ENCODE results near the gene JSRP1.

The JSRP1 gene

DNA sequence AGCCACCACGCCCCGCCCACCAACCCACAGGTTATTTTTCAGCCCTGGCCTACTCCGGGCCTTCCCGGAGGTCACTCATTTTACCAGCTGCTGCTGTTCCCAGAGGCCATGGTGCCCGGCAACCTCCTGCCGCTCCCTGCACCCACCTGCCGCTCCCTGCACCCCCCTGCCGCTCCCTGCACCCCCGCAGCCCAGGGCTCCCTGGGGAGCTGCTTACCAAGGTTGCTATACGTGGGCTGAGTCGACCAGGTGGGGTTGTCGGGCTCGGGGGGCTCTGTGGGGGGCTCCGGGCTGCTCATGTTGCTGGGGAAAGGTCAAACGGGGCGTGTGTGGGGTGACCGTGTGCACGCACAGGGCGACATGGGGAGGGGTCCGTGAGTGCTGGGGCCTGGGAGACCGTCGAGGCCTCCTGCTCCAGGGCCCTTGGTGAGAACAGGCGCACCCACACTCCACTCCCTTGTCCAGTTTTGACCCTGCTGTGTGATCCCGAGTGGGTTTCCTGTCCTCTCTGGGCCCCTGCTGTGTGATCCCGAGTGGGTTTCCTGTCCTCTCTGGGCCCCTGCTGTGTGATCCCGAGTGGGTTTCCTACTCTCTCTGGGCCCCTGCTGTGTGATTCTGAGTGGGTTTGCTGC, 24.5 kb upstream of the JSRP1 start:
- Histone ChIP-seq H3K9ac (ENCODE audit: low read depth, low read length) (no peak overlapping the region), H3K4me3 (ENCODE audit: low read length) (no peak overlapping the region), H3K4me1 (ENCODE audit: insufficient read depth, low read length) (no peaks in the 10 kb centered on the region), H3K27me3 (ENCODE audit: insufficient read depth, low read length) (peaks cover 19% of the 10 kb centered on the region), H3K9me3 (ENCODE audit: insufficient read depth, low read depth, low read length) (no peaks in the 10 kb centered on the region), H3K27ac (ENCODE audit: low read depth, low read length) (no peak overlapping the region), H3K36me3 (ENCODE audit: insufficient read depth, low read length) (no peaks in the 10 kb centered on the region)
- WGBS, result 83% methylated on average over 26 of the region's 26 CpGs

GRCh38 chr19:2278459-2279158, 22.4 kb upstream of the JSRP1 start:
- Histone ChIP-seq H3K4me3 (ENCODE audit: low read length) (no peak overlapping the region), H3K36me3 (ENCODE audit: insufficient read depth, low read length) (no peaks in the 10 kb centered on the region)
- 93% methylated on average over 33 of the region's 33 CpGs for WGBS

GRCh38 chr19:2277138-2277537, 20.9 kb upstream of the JSRP1 start:
- Histone ChIP-seq H3K27ac (ENCODE audit: low read depth, low read length) (no peak overlapping the region), H3K9me3 (ENCODE audit: insufficient read depth, low read depth, low read length) (no peaks in the 10 kb centered on the region), H3K9ac (ENCODE audit: low read depth, low read length) (no peak overlapping the region), H3K4me1 (ENCODE audit: insufficient read depth, low read length) (0 out of 2 replicates have a peak, but pooled peaks cover 10% of the 10 kb centered on the region), H3K36me3 (ENCODE audit: insufficient read depth, low read length) (peaks cover 11% of the 10 kb centered on the region), H3K27me3 (ENCODE audit: insufficient read depth, low read length) (peaks cover 6% of the 10 kb centered on the region), H3K4me3 (ENCODE audit: low read length) (no peak overlapping the region)
- 85% methylated on average over 9 of the region's 9 CpGs for WGBS

More at GRCh38 chr19:2278459-2279158, 22.4 kb upstream of the JSRP1 start:
- H3K4me1 ChIP-seq (ENCODE audit: insufficient read depth, low read length), result no peaks in the 10 kb centered on the region
- H3K9ac ChIP-seq (ENCODE audit: low read depth, low read length), result no peak overlapping the region
- no peak overlapping the region for H3K27ac ChIP-seq (ENCODE audit: low read depth, low read length)
- H3K27me3 ChIP-seq (ENCODE audit: insufficient read depth, low read length), result peaks cover 19% of the 10 kb centered on the region
- H3K9me3 ChIP-seq (ENCODE audit: insufficient read depth, low read depth, low read length), result no peaks in the 10 kb centered on the region

DNA sequence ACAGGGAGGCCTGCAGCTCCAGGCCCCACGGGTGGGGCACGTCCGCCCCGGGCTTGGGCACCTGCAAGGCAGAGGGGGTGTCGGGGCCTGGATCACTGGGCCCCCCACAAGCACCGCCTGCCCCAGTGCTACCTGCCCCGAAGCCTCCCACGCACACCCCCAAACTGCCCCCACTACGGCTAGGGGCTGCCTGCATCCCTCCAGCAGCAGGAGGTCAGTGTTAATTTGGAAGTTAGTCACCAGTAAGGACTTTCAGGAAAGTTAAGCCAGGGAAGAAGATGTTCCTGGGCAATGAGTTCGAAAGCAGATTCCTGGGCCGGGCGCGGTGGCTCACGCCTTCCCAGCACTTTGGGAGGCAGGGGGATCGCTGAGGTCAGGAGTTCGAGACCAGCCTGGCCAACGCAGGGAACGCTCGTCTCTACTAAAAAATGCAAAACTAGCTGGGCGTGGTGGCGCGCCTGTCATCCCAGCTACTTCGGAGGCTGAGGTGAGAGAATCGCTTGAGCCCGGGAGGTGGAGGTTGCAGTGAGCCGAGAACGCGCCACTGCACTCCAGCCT, 20.3 kb upstream of the JSRP1 start:
- Histone ChIP-seq H3K27ac (ENCODE audit: low read depth, low read length) (no peak overlapping the region), H3K4me1 (ENCODE audit: insufficient read depth, low read length) (peaks cover 14% of the 10 kb centered on the region; the same call in 1 of the 2 replicates), H3K27me3 (ENCODE audit: insufficient read depth, low read length) (peaks cover under 1% of the 10 kb centered on the region; the same call in 1 of the 2 replicates), H3K9ac (ENCODE audit: low read depth, low read length) (no peak overlapping the region), H3K4me3 (ENCODE audit: low read length) (no peak overlapping the region), H3K9me3 (ENCODE audit: insufficient read depth, low read depth, low read length) (no peaks in the 10 kb centered on the region), H3K36me3 (ENCODE audit: insufficient read depth, low read length) (peaks cover 16% of the 10 kb centered on the region)
- WGBS, result 94% methylated on average over 28 of the region's 28 CpGs

GRCh38 chr19:2275588-2276428, 19.6 kb upstream of the JSRP1 start:
- H3K27me3 ChIP-seq (ENCODE audit: insufficient read depth, low read length), result no peaks in the 10 kb centered on the region
- H3K36me3 ChIP-seq (ENCODE audit: insufficient read depth, low read length), result peaks cover 19% of the 10 kb centered on the region
- 93% methylated on average over 74 of the region's 74 CpGs for WGBS
- H3K4me3 ChIP-seq (ENCODE audit: low read length), result no peak overlapping the region
- no peak overlapping the region; the same call in 1 of the 2 replicates for H3K27ac ChIP-seq (ENCODE audit: low read depth, low read length)
- peaks cover 16% of the 10 kb centered on the region; the same call in 1 of the 2 replicates for H3K4me1 ChIP-seq (ENCODE audit: insufficient read depth, low read length)
- no peaks in the 10 kb centered on the region for H3K9me3 ChIP-seq (ENCODE audit: insufficient read depth, low read depth, low read length)
- H3K9ac ChIP-seq (ENCODE audit: low read depth, low read length), result no peak overlapping the region

DNA sequence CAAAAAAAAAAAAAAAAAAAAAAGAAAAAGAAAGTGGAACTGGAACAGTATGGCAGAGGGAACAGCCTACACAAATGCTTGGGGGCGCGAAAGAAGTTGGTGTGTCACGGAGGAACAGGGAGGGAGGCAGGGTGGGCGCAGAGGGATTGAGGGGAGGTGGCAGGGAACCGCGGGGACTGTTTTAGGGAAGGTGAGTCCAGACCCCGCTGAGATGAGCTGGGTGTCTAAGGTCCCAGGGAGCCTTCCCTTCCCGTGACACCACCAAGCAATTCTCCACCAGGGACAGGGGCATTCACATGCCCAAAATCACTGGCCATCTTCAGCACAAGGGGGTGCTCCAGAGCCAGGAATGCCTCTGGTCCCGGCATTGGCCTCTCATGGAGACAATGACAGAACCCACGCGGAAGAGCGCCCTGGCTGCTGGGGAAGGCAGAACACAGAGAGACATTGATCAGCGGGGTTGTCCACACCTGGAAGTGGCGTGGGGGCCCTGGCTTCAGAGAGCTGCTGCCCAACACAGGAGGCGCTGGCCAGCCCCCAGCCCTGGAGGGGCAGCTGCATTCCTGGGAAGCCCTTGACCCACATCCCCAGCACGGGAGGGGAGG, 18.8 kb upstream of the JSRP1 start:
- Histone ChIP-seq H3K27ac (ENCODE audit: low read depth, low read length) (no peak overlapping the region; the same call in 1 of the 2 replicates), H3K36me3 (ENCODE audit: insufficient read depth, low read length) (peaks cover 19% of the 10 kb centered on the region), H3K9ac (ENCODE audit: low read depth, low read length) (no peak overlapping the region), H3K27me3 (ENCODE audit: insufficient read depth, low read length) (no peaks in the 10 kb centered on the region), H3K4me3 (ENCODE audit: low read length) (no peak overlapping the region), H3K4me1 (ENCODE audit: insufficient read depth, low read length) (peaks cover 16% of the 10 kb centered on the region; the same call in 1 of the 2 replicates), H3K9me3 (ENCODE audit: insufficient read depth, low read depth, low read length) (no peaks in the 10 kb centered on the region)
- 71% methylated on average over 16 of the region's 16 CpGs for WGBS

DNA sequence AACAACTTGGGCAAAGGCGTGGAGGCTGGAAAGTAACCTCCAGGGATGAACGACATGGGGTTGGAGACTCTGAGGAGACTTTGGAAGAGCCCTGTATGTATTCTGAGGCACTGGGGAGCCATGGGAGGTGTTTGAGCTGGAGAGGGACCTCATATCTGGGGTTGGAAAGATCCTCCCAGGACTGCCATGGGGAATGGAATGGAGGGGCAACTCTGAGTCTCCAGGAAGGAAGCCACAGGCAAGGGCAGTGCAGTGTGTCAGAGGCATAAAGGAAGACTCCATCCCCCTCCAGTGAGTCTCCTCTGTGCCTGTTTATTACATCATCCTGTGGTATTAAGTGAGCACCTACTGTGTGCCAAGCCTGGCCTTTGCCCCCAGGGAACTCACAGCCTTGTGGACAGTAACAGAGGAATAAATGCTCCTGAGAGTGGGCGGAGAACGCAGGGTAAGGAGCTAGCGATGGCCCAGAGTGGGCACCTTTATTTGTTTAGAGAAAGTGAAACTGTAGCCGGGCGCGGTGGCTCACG, 18.0 kb upstream of the JSRP1 start:
- no peaks in the 10 kb centered on the region for H3K9me3 ChIP-seq (ENCODE audit: insufficient read depth, low read depth, low read length)
- peak overlapping the region; percentile 34; the same call in 1 of the 2 replicates for H3K27ac ChIP-seq (ENCODE audit: low read depth, low read length)
- peaks cover 19% of the 10 kb centered on the region for H3K36me3 ChIP-seq (ENCODE audit: insufficient read depth, low read length)
- peaks cover 16% of the 10 kb centered on the region; the same call in 1 of the 2 replicates for H3K4me1 ChIP-seq (ENCODE audit: insufficient read depth, low read length)
- whole genome bisulfite sequencing, result 91% methylated on average over 9 of the region's 9 CpGs
- H3K4me3 ChIP-seq (ENCODE audit: low read length), result peak overlapping the region; percentile 22; the same call in 1 of the 2 replicates
- no peak overlapping the region for H3K9ac ChIP-seq (ENCODE audit: low read depth, low read length)
- H3K27me3 ChIP-seq (ENCODE audit: insufficient read depth, low read length), result no peaks in the 10 kb centered on the region

- Histone ChIP-seq H3K9me3 (ENCODE audit: insufficient read depth, low read depth, low read length) (no peaks in the 10 kb centered on the region), H3K9ac (ENCODE audit: low read depth, low read length) (peak overlapping the region; percentile 46; the same call in 1 of the 2 replicates), H3K4me1 (ENCODE audit: insufficient read depth, low read length) (peaks cover 18% of the 10 kb centered on the region; the same call in 1 of the 2 replicates), H3K36me3 (ENCODE audit: insufficient read depth, low read length) (peaks cover 19% of the 10 kb centered on the region), H3K27me3 (ENCODE audit: insufficient read depth, low read length) (no peaks in the 10 kb centered on the region), H3K27ac (ENCODE audit: low read depth, low read length) (peak overlapping the region; percentile 92; the same call in 1 of the 2 replicates), H3K4me3 (ENCODE audit: low read length) (peak overlapping the region; percentile 22)
- 13% methylated on average over 45 of the region's 45 CpGs for WGBS
These were observed 17.4 kb upstream of the JSRP1 start for GRCh38 chr19:2273356-2274184.

GRCh38 chr19:2271234-2272103, 15.3 kb upstream of the JSRP1 start:
- Histone ChIP-seq H3K36me3 (ENCODE audit: insufficient read depth, low read length) (peaks cover 19% of the 10 kb centered on the region), H3K4me3 (ENCODE audit: low read length) (peak overlapping the region; percentile 100), H3K27ac (ENCODE audit: low read depth, low read length) (peak overlapping the region; percentile 85; the same call in 1 of the 2 replicates), H3K4me1 (ENCODE audit: insufficient read depth, low read length) (peaks cover 19% of the 10 kb centered on the region; the same call in 1 of the 2 replicates), H3K9ac (ENCODE audit: low read depth, low read length) (peak overlapping the region; percentile 98), H3K27me3 (ENCODE audit: insufficient read depth, low read length) (no peaks in the 10 kb centered on the region), H3K9me3 (ENCODE audit: insufficient read depth, low read depth, low read length) (no peaks in the 10 kb centered on the region)
- WGBS, result 46% methylated on average over 43 of the region's 43 CpGs

Data from HUES64 (cell line).